Inflammatory macrophage treated with lipopolysaccharide for 1 hour (primary cell): ENCODE measurements around the gene PIP5K1B.
A peak's percentile ranks its signal among the peaks of the same experiment; 100 is the strongest.

Experiments
- DNase-seq, 2 donors: peaks; one replicate each; pipeline ENCODE4 v3.0.0-alpha.2; 2020 to 2022

Gene PIP5K1B

DNA sequence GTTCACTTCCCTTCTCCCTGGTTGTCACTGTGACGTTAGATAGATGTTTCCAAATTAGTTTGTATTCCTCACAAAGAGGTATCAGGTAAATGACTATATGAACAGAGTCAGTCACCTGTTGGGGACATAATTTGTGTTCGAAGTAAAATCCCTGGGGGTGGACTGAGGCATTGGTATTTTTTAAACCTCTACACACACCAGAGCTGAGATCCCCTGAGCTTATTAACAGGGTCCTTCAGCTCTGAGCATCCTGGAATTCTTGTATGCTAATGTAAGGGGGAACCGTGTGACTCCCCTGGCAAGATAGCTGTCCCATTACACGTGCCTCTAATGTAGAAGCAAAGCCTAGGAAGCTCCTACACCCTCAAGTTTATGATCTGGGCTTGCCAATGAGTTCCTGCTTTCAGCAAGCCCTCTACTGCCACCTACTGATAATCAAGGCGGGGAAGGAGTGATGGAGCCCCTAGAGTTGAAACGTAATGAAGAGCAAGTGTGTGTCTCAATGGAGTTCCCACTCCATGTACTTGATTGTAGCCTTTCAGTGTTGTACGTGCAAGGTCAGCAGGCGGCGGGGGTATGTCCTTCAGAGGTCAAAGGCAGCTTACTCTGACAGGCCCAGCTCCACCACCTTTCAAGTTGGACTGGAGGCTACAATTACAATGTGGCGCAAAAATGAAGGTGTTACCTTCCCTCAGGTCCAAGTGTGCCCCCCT is 294.5 kb downstream of the PIP5K1B start:
- DNase-seq = peak; percentile 61 to 89

DNA sequence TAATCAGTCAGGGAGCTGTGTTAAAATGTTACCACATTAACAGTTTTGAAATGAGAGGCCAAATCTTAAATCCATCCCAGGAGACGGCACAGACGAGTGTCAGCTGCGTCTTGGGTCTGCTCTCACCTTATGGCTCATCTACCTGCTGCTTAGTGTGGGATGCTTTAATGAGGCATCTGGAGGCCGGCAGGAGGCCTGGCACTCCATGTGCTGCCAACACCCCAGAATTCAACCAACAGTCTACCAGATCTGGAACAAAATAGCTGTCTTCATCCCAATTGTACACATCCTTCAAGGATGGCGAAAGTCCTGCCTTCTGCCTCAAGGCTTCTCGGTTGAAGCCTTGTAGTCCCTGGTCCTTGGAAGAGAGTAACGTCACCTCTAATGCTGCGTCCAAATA is 296.9 kb downstream of the PIP5K1B start:
- no peak for DNase-seq

DNA sequence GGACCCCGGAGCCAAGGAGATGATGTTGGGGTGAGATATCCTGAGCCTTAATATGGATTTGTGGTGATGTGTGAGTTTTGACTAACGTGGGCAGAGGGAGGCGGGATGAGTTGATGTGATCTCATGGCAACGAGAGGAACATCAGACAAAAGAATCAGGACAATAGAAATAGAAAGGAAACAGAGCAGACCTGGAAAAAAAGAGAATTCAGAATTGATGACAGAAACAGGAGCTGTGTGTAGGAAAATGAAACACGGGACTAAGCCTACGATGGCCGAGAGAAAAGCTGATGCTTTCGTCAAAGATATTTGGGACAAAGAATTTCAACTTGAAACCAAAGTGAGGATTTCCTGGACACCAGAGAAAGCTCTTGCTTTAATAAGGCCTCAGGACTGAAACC is 298.0 kb downstream of the PIP5K1B start:
- DNase-seq = no peak

DNA sequence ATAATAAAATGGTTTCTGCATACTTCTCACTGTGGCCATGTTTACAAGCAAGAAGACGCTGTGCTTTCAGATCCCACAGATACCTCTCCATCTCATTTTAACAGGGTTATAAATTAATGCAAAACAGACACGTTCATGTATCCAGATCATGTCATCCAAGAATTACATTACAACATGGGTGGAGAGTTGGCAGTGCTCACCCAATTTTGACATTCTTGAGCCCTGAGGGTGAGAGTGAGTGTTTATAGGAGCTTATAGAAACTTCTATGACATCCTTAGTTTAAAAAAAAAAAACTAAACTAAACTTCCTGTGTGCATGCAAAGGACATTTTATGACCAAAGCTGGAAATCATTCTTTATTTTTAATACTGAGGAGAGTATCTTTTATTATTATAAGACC is 299.8 kb downstream of the PIP5K1B start:
- DNase-seq = no peak

DNA sequence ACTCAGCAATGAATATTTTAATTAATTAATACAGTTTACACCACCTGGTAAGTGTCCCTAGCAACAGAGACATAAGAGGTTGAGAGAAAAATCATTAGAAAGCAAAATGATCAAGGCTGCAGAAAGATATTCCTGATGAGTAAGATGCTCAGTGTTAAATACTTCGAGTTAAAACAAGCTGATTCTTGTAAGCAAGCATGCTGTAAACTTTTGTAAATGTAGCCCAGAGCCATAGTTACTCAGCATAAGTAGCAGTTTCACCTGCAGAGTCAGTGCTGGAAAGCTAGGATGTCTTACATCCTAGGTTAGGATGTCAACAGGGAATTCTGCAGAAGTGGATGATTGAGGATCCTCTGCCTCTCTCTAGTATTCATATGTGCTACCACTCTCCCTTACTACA is 304.7 kb downstream of the PIP5K1B start:
- no peak for DNase-seq

DNA sequence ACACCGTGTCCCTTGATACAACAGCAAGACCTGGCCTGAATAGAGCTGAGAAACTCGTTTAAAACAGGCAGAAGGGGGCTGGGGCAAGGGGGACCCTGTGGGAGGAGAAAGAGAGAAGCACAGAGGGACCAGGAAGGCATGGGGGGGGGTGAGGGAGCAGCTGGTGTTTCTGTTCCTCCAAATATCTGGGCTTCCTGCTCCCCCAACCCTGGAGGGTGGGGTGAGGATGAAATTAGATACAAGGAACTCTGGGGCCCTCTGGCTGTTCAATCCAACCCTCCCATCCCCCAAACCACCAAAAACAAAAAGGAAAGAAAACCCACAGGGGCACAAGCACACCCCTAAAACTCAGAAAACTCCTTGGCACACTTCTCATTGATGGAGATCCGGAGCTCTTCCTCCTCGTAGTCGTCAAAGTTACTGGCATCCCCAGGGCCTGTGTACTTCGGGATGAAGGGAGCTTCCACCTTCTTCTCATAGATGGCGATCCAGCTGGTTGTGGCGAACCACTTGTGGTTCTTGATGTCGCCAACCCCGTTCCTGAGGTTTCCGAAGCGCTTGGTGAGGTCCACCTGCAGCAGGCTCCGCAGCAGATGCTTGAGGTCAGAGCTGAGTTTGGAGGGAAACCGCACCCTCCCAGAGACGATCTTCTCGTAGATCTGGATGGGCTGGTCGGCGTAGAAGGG is 307.8 kb downstream of the PIP5K1B start:
- no peak for DNase-seq

DNA sequence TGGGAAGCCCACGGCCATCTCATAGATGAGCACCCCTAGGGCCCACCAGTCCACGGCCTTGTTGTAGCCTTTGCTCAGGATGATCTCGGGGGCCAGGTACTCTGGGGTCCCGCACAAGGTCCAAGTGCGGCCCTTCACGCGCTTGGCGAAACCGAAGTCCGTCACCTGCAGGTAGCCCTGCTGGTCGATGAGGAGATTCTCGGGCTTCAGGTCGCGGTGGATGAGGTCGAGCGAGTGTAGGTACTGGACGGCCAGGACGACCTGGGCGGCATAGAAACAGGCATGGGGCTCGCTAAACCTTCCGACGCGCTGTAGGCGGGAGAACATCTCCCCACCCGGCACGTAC is 308.3 kb downstream of the PIP5K1B start:
- no peak for DNase-seq

DNA sequence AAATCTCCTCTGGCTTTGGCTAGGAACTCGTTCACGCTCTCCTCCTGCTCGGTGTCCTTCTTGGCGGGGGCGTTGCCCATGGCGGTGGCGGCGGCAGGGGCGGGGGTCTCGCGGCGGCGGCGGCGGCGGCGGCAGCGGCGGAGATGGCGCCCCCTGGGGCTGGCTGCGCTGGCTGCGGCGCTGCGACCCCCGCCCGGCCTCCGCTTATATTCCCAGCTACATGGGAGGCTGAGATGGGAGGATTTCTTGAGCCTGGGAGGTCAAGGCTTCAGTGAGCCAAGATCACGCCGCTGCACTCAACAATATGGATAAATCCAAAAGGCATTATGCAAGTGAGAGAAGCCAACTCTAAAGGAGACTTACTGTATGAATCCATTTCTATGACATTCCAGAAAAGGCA is 309.0 kb downstream of the PIP5K1B start, which contains the start of gene PRKACG:
Gene PRKACG (minus strand): TSS at position 101 of the 400 bp plus-strand sequence. CDS start 21 bp downstream, at position 80.
- DNase-seq = no peak

DNA sequence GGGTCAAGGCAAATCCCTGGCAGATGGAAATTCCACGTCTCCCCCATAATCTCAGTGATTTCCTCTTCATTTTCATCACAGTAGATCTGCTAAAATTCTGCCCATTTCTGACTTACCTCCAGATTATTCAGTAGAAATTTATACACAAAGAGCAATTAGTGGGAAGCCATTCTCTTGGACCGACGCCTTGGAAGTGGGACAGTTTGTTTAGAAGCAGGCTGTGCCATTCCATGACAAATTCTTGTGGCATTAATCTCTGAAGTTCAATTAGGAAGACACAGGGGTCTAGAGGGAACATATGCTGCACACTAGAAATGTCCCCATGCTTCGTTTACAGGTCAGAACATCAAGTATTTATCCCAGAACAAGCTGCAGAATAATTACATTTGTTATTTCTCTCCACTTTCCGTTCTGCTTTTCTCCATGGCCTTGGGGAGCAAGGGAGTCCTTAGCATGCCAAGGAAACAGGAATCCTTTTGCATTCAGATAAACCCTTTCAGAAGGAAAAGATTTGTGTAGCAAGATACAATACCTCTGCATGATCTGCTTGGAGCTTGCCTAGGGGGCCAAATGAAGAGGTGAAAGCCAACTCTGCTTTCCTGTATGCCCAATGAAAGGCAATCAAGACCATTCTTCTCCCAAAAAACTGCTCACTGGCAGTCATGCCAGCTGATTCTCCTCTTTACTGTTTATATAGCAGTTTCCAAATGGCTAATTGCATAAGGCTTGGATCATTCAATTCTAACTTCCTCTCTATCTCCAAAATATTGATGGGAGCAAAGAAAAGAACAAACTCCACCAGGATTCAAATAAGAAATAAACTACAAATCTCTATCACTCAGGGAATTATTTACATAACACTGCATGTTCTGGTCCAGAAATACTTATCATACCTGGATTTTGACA is 311.4 kb downstream of the PIP5K1B start:
- no peak for DNase-seq

DNA sequence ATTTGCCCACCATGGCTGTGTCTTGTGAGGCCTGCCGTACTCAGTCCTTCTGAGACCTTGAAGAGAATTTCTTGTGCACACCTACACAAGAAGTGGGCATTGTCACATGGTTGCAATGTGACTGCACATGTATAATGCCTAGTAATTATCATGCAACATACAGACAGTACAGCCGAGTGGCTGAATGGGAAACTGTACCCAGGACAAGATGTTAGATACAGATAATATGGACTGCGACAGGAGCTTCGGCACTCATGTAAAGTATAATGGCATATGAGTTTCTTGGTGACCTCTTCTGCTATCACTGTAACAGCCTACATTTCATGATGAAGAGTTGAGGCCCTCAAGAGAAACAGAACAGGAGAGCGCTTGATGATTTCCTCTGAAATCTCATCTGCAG is 313.7 kb downstream of the PIP5K1B start:
- peak in 1 of 2 donors; percentile 8 for DNase-seq

DNA sequence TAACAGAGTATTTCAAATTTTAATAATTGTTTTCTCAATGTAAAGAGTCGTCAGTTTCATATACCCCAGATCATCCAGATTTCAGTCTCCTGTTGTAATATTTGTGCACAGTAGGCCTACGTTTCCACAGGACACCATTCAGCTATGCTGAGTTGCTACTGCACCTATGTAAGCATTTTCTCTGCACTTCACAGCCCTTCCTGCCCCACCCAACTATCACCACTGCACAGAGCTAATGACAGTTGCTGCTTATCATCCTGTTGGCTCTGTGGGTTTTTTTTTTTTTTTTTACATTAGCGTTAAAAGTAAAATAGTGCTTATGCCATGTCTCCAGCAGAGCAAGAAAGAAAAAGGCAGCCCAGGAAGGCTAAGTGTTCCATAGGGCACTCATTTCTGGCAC is 314.8 kb downstream of the PIP5K1B start:
- no peak for DNase-seq

DNA sequence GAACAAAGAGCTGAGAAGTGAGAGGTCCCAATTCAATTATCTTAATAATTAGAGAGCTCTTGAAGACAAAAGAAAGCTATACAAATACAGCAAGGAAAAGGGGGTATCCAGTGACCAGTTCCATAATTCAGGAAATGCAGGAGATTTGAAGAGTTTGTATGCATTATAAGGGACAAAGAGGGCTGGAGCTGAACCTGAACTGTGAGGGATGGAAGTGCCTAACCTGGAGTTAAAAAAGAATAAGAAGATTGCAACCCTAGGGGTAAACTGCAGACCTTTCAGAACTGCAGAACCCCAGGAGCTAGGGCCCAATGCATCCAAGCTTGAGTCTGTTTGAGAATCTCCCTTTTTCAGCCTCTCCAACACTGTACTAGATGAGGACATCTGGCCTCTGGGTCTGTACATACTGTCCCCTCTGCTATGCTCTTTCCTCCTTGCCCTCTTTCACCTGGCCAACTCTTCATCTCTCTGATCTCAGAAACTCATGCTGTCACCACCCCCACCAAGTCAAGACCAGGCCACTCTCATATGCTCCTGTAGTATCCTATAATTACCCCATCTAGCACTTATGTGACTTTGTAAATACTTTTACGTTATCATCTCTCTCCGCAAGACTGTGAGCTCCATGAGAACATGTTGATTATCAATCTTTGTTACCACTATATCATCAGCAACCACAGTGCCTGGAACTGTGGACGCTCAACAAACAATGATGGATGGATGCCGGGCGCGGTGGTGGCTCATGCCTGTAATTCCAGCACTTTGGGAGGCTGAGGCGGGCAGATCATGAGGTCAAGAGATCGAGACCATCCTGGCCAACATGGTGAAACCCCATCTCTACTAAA is 315.5 kb downstream of the PIP5K1B start:
- no peak for DNase-seq

DNA sequence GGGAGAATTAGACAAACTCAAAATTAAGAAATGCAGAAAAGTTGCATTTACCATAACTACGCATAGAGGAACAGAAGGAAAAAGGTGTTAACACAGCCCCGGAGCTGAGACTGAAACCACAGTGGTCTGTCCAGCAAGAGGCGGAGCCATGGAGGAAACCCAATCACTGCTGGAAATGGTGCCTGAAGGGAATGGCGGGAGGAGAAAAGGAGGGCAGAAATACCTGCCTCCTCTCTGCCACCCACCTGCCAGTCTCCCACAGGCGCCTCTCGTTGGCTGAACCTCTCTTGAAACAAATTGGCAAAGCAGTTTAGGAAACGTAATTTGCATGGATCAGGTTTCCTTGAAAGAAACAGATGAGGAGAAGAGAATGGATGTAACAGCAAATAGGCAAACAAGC is 318.6 kb downstream of the PIP5K1B start:
- DNase-seq = no peak

DNA sequence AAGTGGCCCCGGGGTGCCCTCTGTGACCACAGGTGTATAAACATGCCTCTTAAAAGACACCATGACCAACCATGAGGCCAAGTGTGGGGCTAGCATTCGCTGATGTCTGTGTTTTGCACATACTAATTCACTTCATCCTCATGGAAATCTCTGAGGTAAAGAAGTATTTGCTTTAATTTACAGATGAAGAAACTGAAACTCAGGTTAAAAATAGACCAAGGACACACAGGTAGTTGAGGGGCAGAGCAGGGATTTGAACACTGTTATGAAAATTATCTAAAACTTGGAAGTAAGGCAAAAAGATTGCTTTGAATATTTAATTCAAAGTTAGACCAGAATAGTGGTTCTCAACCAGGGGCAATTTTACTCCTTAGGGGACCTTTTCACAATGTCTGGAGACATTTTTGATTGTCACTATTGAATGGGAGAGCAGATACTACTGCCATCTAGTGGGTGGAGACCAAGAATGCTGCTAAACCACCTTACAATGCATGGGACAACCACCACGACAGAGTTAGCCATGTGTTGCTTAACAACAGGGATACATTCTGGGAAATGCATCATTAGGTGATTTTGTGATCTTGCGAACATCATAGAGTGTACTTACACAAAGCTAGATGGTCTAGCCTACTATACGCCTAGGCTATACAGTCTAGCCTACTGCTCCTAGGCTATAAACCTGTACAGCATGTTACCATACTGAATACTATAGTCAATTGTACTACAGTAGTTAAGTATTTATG is 322.5 kb downstream of the PIP5K1B start:
- peak; percentile 42 to 68 for DNase-seq

DNA sequence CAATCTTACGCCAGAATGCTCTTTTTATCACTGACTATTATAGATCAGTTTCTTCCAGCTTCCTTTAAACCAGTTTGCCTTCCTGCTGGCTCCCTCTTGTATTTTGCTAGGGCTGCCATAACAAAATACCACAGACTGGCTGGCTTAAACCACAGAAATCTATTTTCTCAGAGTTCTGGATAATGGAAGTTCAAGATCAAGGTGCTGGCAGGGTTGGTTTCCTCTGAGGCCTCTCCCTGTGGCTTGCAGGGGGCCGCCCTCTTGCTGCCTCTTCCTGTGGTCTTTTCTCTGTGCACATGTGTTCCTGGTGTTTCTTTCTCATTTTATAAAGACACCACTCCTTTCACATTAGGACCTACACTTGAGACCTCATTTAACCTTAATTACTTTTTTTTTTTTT is 323.7 kb downstream of the PIP5K1B start:
- no peak for DNase-seq

DNA sequence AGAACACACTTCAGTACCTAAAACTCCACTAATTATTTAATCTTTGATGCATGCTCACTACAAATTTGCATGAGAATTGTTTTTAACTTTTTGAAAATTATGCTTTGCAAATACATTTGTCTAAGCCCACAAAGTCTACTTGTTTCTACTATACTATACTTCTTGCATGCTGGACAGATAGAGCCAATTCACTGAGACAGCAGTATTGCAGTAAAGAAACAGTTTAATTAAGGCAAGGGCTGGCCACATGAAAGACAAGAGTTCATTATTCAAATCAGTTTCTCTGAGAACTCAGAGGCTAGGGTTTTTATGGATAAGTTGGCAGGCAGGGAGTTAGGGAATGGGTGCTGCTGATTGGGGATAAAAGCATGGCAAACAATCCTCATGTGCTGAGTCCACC is 324.5 kb downstream of the PIP5K1B start:
- no peak for DNase-seq

DNA sequence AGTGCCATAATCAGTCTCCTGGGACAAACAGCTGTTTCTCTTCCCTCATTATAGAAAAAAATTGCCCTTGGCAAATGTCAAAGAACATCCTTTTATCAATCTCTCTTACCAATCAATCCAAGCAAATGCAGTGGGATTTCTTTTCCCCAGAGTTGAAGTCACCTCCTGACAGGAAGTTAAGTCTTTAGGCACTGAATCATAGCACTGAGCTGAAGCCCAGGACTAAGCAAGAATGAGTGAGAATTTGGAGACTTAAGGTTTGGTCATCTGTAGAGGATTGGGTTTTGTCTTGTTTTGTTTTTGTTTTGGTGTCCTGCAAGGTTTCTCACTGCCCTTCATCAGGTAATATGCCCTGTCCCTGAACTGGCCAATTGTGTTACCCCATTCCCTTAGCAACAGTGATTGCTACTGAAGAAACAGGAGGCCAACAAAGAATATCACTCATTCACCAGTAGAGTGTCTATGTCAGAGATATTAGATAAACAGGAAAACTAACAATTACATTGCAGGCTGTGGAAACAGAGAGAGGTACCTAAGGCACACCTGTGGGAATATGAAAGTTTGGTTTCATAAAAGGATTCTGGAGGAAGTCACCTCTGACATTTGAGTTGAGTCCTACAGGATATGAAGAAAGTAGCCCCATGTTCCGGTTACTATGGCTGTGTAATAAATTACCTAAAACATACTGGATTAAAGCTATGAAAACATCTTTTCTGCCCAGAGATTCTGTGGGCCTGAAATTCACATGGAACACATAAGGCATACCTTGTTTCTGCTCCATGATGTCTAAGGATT is 326.0 kb downstream of the PIP5K1B start:
- DNase-seq = no peak

DNA sequence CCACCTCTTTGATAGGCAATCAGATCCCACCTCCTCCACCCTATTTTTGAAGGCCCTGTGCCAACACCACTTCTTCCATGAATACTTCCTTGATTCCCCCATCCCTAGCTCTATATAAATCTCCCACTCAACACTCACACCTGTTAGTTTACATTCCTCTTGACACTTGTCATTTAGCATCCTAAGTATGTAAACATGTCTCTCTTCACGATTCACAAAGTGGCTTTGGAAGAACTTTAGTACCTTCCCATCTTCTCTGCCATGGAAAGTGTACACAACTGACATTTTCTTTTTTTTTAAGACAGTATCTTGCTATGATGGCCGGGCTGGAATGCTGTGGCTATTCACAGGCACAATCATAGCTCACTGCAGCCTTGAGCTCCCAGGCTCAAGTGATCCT is 329.0 kb downstream of the PIP5K1B start:
- DNase-seq = no peak

DNA sequence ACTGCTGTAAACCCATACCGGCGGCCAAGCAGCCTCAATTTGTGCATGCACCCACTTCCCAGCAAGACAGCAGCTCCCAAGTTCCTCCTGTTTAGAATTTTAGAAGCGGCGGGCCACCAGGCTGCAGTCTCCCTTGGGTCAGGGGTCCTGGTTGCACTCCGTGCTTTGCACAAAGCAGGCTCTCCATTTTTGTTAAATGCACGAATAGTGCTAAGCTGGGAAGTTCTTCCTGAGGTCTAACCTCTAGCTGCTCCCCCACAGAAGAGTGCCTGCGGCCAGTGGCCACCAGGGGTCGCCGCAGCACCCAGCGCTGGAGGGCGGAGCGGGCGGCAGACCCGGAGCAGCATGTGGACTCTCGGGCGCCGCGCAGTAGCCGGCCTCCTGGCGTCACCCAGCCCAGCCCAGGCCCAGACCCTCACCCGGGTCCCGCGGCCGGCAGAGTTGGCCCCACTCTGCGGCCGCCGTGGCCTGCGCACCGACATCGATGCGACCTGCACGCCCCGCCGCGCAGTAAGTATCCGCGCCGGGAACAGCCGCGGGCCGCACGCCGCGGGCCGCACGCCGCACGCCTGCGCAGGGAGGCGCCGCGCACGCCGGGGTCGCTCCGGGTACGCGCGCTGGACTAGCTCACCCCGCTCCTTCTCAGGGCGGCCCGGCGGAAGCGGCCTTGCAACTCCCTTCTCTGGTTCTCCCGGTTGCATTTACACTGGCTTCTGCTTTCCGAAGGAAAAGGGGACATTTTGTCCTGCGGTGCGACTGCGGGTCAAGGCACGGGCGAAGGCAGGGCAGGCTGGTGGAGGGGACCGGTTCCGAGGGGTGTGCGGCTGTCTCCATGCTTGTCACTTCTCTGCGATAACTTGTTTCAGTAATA is 330.6 kb downstream of the PIP5K1B start, which contains the start of gene FXN:
Gene FXN (plus strand): TSS at position 315 of the 871 bp plus-strand sequence. CDS start 31 bp downstream, at position 346.
- DNase-seq = peak; percentile 66 to 83

DNA sequence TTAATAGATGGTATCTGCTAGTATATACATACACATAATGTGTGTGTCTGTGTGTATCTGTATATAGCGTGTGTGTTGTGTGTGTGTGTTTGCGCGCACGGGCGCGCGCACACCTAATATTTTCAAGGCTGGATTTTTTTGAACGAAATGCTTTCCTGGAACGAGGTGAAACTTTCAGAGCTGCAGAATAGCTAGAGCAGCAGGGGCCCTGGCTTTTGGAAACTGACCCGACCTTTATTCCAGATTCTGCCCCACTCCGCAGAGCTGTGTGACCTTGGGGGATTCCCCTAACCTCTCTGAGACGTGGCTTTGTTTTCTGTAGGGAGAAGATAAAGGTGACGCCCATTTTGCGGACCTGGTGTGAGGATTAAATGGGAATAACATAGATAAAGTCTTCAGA is 331.3 kb downstream of the PIP5K1B start:
- DNase-seq = peak; percentile 18 to 33
